ENCODE measurements around the gene SLIT1.

The SLIT1 gene

GRCh38 chr10:97079448-97079847 lies 106.3 kb downstream of the SLIT1 start:
- no peak for DNase-seq (ENCODE audit: low read depth)

- no peak for DNase-seq (ENCODE audit: low read depth)
Measured at GRCh38 chr10:97078938-97079445, 106.8 kb downstream of the SLIT1 start.

- no peak for DNase-seq (ENCODE audit: low read depth)
Measured at GRCh38 chr10:97078261-97078937, 107.4 kb downstream of the SLIT1 start.

- no peak for DNase-seq (ENCODE audit: low read depth)
Measured at GRCh38 chr10:97076781-97077180, 109.0 kb downstream of the SLIT1 start.

- DNase-seq (ENCODE audit: low read depth), result no peak
Measured at GRCh38 chr10:97075961-97076525, 109.7 kb downstream of the SLIT1 start.

- DNase-seq (ENCODE audit: low read depth), result no peak
Measured at GRCh38 chr10:97075421-97075820, 110.3 kb downstream of the SLIT1 start.

GRCh38 chr10:97074256-97075145 lies 111.3 kb downstream of the SLIT1 start:
- DNase-seq (ENCODE audit: low read depth), result no peak

GRCh38 chr10:97072851-97073665 lies 112.7 kb downstream of the SLIT1 start:
- DNase-seq (ENCODE audit: low read depth), result peak; percentile 75

GRCh38 chr10:97071496-97071895 lies 114.3 kb downstream of the SLIT1 start:
- no peak for DNase-seq (ENCODE audit: low read depth)

- DNase-seq (ENCODE audit: low read depth), result no peak
Measured at GRCh38 chr10:97069576-97070362, 116.0 kb downstream of the SLIT1 start.

GRCh38 chr10:97069026-97069425 lies 116.7 kb downstream of the SLIT1 start:
- DNase-seq (ENCODE audit: low read depth), result no peak

- DNase-seq (ENCODE audit: low read depth), result no peak
Measured at GRCh38 chr10:97067716-97068391, 117.9 kb downstream of the SLIT1 start.

- no peak for DNase-seq (ENCODE audit: low read depth)
Measured at GRCh38 chr10:97066877-97067555, 118.7 kb downstream of the SLIT1 start.

- no peak for DNase-seq (ENCODE audit: low read depth)
Measured at GRCh38 chr10:97065686-97066660, 119.8 kb downstream of the SLIT1 start.

- DNase-seq (ENCODE audit: low read depth), result no peak
Measured at GRCh38 chr10:97065128-97065527, 120.6 kb downstream of the SLIT1 start.

GRCh38 chr10:97063983-97064837 lies 121.5 kb downstream of the SLIT1 start:
- DNase-seq (ENCODE audit: low read depth), result no peak

- DNase-seq (ENCODE audit: low read depth), result no peak
Measured at GRCh38 chr10:97063271-97063982, 122.3 kb downstream of the SLIT1 start.
